Neuron (in vitro differentiated cells): ENCODE results near the gene OR10AD1.

ENCODE experiments used
- H2AFZ ChIP-seq: one replicate; pipeline ENCODE4 v1.6.1; 2013; ENCODE audit warnings: low read depth, mild to moderate bottlenecking, inconsistent platforms, low read length, moderate library complexity
- H3K27me3 ChIP-seq: one replicate; pipeline ENCODE4 v1.6.1; 2013; ENCODE audit warnings: low read length; ENCODE audit not compliant: insufficient read depth
- H3K36me3 ChIP-seq: one replicate; pipeline ENCODE4 v1.6.1; 2013; ENCODE audit warnings: low read length; ENCODE audit not compliant: insufficient read depth
- H3K4me1 ChIP-seq: one replicate; pipeline ENCODE4 v1.6.1; 2013; ENCODE audit warnings: low read length; ENCODE audit not compliant: insufficient read depth
- H3K4me3 ChIP-seq: 2 replicates; pipeline ENCODE4 v1.5.1; 2013; ENCODE audit warnings: mild to moderate bottlenecking, low read length, moderate library complexity
- H3K9me3 ChIP-seq: one replicate; pipeline ENCODE4 v1.6.1; 2013; ENCODE audit warnings: low read length

The OR10AD1 gene

DNA sequence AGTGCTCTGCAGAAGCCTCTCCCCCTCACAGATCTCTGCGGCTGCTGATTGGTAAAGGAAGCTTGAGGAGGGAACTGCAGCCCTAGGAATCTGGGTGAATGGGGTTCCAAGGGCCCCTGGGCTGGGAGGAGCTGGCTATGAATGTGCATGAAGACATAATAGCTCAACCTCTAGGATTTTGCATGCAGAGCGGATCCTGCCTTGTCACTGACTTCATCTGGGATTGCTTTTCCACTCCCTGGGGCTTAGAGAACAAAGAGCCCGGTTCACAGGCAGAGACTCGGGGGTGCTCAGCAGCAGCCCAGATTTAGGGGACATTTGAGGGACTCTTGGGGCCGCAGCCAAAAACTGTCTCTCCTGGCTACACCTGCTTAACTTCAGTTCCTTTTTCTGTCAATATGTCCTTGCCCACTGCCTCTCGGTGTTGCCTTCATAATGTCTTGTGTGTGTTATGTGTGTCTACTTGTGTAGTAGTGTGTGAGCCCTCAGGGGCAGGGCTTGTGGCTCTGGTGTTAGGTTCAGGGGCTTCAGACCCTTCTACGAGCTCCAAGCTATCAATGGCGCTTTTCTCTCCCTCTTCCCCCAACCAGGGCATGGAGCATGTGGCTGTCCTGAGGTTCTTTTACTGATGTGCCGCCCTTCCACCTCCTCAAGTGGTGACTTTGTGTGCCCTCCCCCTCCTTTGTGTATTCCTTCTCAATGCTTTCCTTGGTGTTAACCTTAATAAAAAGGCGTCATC is 17.7 kb downstream of the OR10AD1 start:
- no peaks in the 10 kb centered on the region for H3K9me3 ChIP-seq
- H3K36me3 ChIP-seq, result no peaks in the 10 kb centered on the region
- H2AFZ ChIP-seq, result peak overlapping the region; percentile 75
- peaks cover 47% of the 10 kb centered on the region for H3K4me1 ChIP-seq
- no peaks in the 10 kb centered on the region for H3K27me3 ChIP-seq
- peak overlapping the region; percentile 70 for H3K4me3 ChIP-seq

DNA sequence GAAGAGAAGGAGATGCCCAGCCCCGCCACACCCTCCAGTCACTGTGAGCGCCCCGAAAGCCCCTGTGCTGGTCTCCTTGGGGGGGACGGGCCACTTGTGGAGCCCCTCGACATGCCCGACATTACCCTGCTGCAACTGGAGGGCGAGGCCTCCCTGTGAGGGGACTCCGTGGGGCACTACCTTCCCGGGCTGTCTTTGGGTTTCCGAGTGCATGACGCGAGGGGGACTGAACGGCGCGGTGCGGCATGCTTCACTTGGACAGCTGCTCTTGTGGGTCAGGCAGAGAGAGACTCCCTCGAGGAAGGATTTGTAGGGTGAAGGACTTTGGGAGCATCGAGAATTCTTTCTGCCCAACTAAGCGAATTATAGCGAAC is 18.6 kb downstream of the OR10AD1 start:
- Histone ChIP-seq H3K4me3 (peak overlapping the region; percentile 70), H3K27me3 (no peaks in the 10 kb centered on the region), H3K36me3 (no peaks in the 10 kb centered on the region), H3K4me1 (peaks cover 47% of the 10 kb centered on the region), H3K9me3 (no peaks in the 10 kb centered on the region), H2AFZ (peak overlapping the region; percentile 75)

DNA sequence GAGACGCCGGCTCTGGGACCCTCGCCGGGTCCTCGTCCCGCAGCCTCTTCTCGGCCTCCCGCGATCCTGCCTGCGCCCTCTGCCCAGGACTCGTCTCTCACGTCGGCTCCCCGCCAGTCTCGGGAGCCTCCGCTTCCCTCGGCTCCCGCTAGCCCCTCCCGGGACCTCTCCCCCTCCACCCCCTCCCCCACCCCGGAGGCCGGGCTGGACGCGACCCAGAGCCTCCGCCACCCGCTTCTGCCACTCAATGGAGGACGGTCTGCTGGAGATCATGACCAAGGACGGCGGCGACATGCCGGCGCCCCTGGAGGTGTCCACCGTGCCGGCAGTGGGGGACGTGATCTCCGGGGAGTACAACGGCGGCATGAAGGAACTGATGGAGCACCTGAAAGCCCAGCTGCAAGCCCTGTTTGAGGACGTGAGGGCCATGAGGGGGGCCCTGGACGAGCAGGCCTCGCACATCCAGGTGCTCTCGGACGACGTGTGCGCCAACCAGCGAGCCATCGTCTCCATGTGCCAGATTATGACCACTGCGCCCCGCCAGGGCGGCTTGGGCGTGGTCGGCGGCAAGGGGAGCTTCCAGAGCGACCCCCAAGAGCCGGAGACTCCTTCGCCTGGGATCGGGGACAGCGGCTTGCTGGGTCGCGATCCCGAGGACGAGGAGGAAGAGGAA is 19.1 kb downstream of the OR10AD1 start:
- Histone ChIP-seq H2AFZ (peak overlapping the region; percentile 75), H3K9me3 (no peaks in the 10 kb centered on the region), H3K36me3 (no peaks in the 10 kb centered on the region), H3K4me3 (peak overlapping the region; percentile 70), H3K27me3 (no peaks in the 10 kb centered on the region), H3K4me1 (peaks cover 42% of the 10 kb centered on the region)

DNA sequence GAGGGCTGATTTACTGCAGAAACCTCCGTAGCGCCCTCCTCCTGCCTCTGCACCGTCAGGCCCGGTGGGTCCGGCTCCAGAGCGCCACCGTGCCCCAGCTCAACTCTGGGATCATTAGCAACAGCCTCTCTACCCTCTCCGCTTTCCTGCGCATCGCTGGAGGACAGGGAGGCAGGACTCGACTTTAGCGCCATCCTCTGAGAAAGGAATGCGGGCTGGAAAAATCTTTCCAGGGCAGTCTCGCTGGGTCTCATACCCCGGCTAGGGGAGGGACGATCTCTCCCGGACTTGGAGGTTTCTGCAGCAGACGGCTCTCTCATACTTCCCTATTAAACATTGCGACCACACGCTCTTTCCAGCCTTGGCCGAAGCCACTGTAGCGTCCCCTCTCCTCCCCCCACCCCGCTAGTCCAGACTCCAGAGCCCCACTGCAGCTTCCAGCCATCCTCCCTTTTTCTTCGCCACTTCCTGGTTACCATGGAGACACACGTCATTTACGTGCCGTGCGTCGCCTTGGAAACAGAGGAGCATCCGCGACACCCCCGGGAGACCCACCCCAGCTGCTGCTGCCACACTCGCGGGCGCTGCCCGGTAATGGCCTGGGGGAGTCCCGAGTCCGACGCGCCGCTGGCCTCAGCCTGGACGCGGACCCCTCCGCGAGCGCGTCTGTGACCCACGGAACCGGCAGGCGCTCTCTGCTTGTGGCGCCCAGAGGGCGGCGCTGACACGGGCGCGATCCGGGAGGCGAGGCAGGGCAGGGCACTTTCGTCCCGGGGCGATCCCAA is 19.8 kb downstream of the OR10AD1 start, which contains the start of gene CCDC184:
Gene CCDC184 (plus strand): TSS at position 554 of the 785 bp plus-strand sequence. CDS start 479 bp downstream, outside the sequence.
- no peaks in the 10 kb centered on the region for H3K36me3 ChIP-seq
- H3K4me3 ChIP-seq, result peak within 1 kb of the TSS; percentile 70
- H3K4me1 ChIP-seq, result peaks cover 36% of the 10 kb centered on the region
- H3K27me3 ChIP-seq, result no peaks in the 10 kb centered on the region
- H3K9me3 ChIP-seq, result no peaks in the 10 kb centered on the region
- peak within 1 kb of the TSS; percentile 75 for H2AFZ ChIP-seq

DNA sequence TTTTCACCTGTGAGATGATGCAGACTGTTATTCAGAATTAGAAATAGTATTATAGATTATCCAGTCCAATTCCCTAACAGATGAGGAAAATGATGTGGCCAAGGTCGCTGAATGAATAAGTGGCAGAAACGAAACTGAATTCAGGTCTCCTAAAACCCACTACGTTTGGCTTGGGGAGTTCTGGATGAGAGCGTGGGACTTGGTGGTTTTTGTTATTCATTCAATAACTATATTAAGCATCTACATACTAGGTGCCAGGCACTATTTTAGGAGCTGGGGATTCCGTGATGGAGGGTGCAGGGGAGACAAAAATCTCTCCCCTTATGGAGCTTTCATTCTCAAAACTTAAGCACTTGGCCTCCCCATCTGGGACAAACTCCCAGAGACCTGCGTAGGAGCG is 20.5 kb downstream of the OR10AD1 start:
- no peaks in the 10 kb centered on the region for H3K27me3 ChIP-seq
- no peaks in the 10 kb centered on the region for H3K9me3 ChIP-seq
- H2AFZ ChIP-seq, result peak overlapping the region; percentile 75
- H3K36me3 ChIP-seq, result no peaks in the 10 kb centered on the region
- peaks cover 32% of the 10 kb centered on the region for H3K4me1 ChIP-seq
- peak overlapping the region; percentile 70 for H3K4me3 ChIP-seq

DNA sequence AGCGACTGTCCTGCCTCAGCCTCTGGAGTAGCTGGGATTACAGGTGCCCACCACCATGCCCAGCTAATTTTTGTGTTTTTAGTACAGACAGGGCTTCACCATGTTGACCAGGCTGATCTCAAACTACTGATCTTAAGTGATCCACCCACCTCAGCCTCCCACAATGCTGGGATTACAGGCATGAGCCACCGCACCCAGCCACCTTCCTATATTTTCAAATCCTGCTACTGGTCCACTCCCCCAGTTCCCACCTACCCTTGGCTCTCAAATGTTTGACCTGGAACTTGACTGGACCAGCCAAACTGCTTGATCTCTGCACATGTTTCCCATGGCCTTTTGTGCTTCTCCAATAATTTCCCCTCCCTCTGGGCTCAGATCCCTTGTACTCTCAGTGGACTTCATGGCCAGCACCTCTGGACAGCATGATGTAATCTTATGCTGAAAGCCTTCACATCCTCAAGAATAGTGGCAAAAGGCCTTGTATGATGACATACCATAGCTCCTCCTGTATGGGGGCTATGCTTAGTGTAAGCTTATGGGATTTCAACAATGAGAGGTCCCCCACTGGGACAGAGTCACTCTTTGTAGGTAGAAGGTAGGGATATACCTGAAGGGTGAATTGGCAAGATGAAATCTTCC is 22.1 kb downstream of the OR10AD1 start:
- Histone ChIP-seq H3K36me3 (no peaks in the 10 kb centered on the region), H3K4me3 (no peak overlapping the region), H2AFZ (no peak overlapping the region), H3K9me3 (no peaks in the 10 kb centered on the region), H3K27me3 (no peaks in the 10 kb centered on the region), H3K4me1 (peaks cover 28% of the 10 kb centered on the region)

DNA sequence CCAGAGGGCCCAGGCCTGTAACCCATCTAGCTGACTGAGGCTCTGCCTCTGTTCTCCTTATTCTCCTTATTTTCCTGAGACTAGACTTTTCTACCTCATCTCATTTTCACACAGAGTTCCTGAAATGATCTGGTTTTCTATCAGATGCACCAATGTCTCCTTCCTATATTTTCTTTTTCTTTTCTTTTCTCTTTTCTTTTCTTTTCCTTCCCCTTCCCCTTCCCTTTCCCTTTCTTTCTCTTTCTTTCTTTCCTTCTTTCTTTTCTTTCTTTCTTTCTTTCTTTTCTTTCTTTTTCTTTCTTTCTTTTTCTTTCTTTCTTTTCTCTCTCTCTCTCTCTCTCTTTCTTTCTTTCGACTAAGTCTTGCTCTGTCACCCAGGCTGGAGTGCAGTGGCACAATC is 22.7 kb downstream of the OR10AD1 start:
- no peaks in the 10 kb centered on the region for H3K36me3 ChIP-seq
- H3K9me3 ChIP-seq, result no peaks in the 10 kb centered on the region
- no peak overlapping the region for H2AFZ ChIP-seq
- H3K4me3 ChIP-seq, result no peak overlapping the region
- peaks cover 22% of the 10 kb centered on the region for H3K4me1 ChIP-seq
- H3K27me3 ChIP-seq, result no peaks in the 10 kb centered on the region

DNA sequence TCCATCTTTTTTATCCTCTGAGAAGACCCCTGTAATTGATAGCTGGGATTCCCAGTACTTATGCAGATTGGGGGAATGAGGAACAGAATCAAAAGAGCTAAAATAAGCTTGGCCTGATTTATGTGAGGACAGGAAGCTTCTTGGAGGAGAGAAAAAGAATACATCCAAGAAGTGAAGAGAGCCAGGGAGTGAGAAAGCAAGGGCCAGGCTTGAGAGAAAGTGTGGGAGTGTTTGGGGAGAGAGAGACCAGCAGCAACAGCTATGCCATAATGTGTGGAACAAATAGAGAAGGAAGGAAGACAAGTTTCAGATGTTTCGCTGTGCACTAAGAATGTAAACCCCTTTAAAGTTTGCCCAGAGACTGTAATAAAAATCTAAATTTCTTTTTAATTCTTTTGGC is 23.6 kb downstream of the OR10AD1 start:
- H2AFZ ChIP-seq, result no peak overlapping the region
- peaks cover 13% of the 10 kb centered on the region for H3K4me1 ChIP-seq
- no peaks in the 10 kb centered on the region for H3K36me3 ChIP-seq
- no peak overlapping the region for H3K4me3 ChIP-seq
- H3K27me3 ChIP-seq, result no peaks in the 10 kb centered on the region
- H3K9me3 ChIP-seq, result no peaks in the 10 kb centered on the region

DNA sequence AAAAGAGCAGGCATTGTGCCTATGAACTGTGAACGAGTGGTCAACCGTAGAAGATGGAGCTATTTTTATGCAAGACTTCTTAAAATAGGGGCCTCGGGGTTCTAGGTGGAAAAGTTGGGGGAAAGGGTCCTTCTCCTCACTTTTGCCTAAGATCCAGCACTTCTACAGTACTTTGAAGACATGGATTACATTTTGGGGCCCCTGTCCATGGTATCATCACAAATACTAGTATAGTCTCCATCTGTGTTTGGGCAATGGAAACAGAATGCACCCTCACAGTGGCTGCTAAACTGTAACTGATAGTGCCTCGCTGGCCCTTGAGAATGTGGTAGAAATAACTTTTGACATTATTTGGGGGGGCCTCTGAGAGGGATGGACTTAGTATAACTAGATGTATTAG is 25.1 kb downstream of the OR10AD1 start:
- Histone ChIP-seq H3K27me3 (no peaks in the 10 kb centered on the region), H3K4me1 (peaks cover 9% of the 10 kb centered on the region), H3K36me3 (no peaks in the 10 kb centered on the region), H3K4me3 (no peak overlapping the region), H2AFZ (no peak overlapping the region), H3K9me3 (no peaks in the 10 kb centered on the region)

DNA sequence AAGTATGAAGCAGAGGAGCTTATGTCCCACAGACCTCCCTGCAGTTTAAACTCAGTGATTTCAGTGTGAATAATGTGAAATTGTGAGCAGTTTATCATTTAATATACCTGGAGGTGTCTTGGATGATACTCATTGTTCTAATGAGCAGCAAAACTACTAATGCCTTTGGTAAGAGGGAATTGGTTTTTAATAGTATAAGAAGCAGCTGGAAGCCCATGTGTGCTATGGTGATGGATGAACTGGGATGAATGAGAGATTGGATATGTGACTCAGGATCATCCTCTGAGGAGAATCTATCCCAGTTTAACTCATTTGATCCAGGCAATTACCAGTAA is 26.7 kb downstream of the OR10AD1 start:
- Histone ChIP-seq H3K36me3 (no peaks in the 10 kb centered on the region), H2AFZ (no peak overlapping the region), H3K9me3 (no peaks in the 10 kb centered on the region), H3K4me1 (no peaks in the 10 kb centered on the region), H3K27me3 (no peaks in the 10 kb centered on the region), H3K4me3 (no peak overlapping the region)

DNA sequence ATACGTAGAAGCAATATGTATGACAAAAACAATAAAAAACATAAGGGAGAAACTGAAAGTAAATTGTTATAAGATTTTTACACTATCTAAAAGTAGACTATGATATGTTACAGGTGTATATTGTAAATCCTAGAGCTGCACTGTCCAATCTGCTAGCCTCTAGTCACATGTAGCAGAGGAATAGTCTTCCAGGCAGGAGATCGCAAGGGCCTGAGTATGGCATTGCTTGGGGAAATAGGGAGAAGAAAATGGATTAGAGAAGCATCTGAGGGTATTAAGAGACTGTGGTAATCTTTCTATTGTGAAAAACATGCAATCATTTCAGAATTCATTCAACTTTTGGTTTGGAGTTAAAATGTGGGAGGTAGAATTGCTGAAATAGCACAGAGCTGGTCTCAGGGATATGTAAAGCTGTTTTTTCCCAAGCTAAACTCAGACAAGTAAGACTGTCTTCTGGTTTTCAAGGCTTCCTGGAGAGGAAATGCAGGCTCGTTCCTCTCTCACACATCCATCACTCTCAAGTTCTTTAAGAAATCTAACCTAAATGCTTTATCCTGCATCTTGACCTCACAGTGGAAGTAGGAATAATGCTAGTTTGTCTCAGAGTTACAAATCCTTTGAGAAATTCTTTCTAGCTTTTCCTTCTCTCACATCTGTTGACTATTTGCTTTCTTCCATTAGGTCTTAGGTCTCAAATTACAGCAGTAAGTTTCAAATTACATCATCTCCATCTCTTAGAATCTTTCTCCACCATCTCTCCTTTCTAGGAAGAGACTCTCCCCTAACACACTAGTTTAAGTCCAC is 27.3 kb downstream of the OR10AD1 start:
- H3K9me3 ChIP-seq, result no peaks in the 10 kb centered on the region
- no peaks in the 10 kb centered on the region for H3K4me1 ChIP-seq
- no peaks in the 10 kb centered on the region for H3K36me3 ChIP-seq
- H2AFZ ChIP-seq, result no peak overlapping the region
- H3K4me3 ChIP-seq, result no peak overlapping the region
- no peaks in the 10 kb centered on the region for H3K27me3 ChIP-seq

DNA sequence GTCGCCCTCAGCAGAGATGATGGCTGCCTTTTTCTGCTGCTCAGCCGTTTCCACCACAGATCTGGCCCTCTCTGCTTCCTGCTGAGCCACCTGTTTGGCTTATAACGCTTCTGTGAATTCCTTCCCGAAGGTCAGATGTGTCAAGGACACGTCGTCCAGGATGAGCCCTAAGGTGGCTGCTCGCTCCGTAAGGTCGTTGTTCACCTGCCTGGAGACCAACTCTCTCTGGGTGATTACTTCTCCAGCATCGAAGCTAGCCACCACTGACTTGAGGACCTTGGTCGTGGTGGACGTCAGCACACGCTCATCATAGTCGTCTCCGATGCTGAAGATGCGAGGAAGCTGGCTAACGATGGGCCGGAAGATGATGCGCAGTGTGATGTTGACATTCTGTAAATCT is 34.1 kb downstream of the OR10AD1 start:
- no peaks in the 10 kb centered on the region for H3K27me3 ChIP-seq
- no peaks in the 10 kb centered on the region for H3K36me3 ChIP-seq
- H3K4me1 ChIP-seq, result peaks cover 3% of the 10 kb centered on the region

More for the DNA sequence above, 34.1 kb downstream of the OR10AD1 start:
- Histone ChIP-seq H3K4me3 (no peak overlapping the region), H2AFZ (no peak overlapping the region), H3K9me3 (no peaks in the 10 kb centered on the region)
